ENCODE results near the gene BRIX1.

Gene BRIX1

GRCh38 chr5:34892414-34892813 is 23.1 kb upstream of the BRIX1 start:
- no peak overlapping the region for H3K9ac ChIP-seq (ENCODE audit: low read length in 2 of 2)
- no peaks in the 10 kb centered on the region for H3K9me3 ChIP-seq (ENCODE audit: control insufficient read depth in 2 of 2, low read length in 2 of 2)
- H3K36me3 ChIP-seq (ENCODE audit: control insufficient read depth in 2 of 2, insufficient read depth in 2 of 2, low read length in 2 of 2): peaks cover 2% of the 10 kb centered on the region in 2 donors
- no peaks in the 10 kb centered on the region for H3K27me3 ChIP-seq (ENCODE audit: control insufficient read depth in 1 of 2, insufficient read depth in 2 of 2, low read length in 2 of 2)
- no peaks in the 10 kb centered on the region for H3K4me1 ChIP-seq (ENCODE audit: control insufficient read depth, insufficient read depth, low read length)
- H3K27ac ChIP-seq (ENCODE audit: low read length): no peak overlapping the region
- no peak overlapping the region for H3K4me3 ChIP-seq (ENCODE audit: low read length in 2 of 2)

GRCh38 chr5:34894716-34895115 is 20.8 kb upstream of the BRIX1 start:
- H3K9ac ChIP-seq (ENCODE audit: low read length in 2 of 2): no peak overlapping the region
- no peaks in the 10 kb centered on the region for H3K9me3 ChIP-seq (ENCODE audit: control insufficient read depth in 2 of 2, low read length in 2 of 2)
- no peak overlapping the region for H3K4me3 ChIP-seq (ENCODE audit: low read length in 2 of 2)
- no peaks in the 10 kb centered on the region for H3K27me3 ChIP-seq (ENCODE audit: control insufficient read depth in 1 of 2, insufficient read depth in 2 of 2, low read length in 2 of 2)
- no peak overlapping the region for H3K27ac ChIP-seq (ENCODE audit: low read length)
- peaks cover 2% of the 10 kb centered on the region in 2 donors for H3K36me3 ChIP-seq (ENCODE audit: control insufficient read depth in 2 of 2, insufficient read depth in 2 of 2, low read length in 2 of 2)
- no peaks in the 10 kb centered on the region for H3K4me1 ChIP-seq (ENCODE audit: control insufficient read depth, insufficient read depth, low read length)

- Histone ChIP-seq H3K27me3 (ENCODE audit: control insufficient read depth in 1 of 2, insufficient read depth in 2 of 2, low read length in 2 of 2) (no peaks in the 10 kb centered on the region), H3K36me3 (ENCODE audit: control insufficient read depth in 2 of 2, insufficient read depth in 2 of 2, low read length in 2 of 2) (peaks cover 2% of the 10 kb centered on the region in 2 donors), H3K4me3 (ENCODE audit: low read length in 2 of 2) (no peak overlapping the region), H3K9me3 (ENCODE audit: control insufficient read depth in 2 of 2, low read length in 2 of 2) (no peaks in the 10 kb centered on the region), H3K4me1 (ENCODE audit: control insufficient read depth, insufficient read depth, low read length) (no peaks in the 10 kb centered on the region), H3K9ac (ENCODE audit: low read length in 2 of 2) (no peak overlapping the region), H3K27ac (ENCODE audit: low read length) (no peak overlapping the region)
Observed at GRCh38 chr5:34895641-34896419, 19.7 kb upstream of the BRIX1 start.

GRCh38 chr5:34897646-34898045 is 17.9 kb upstream of the BRIX1 start:
- H3K4me3 ChIP-seq (ENCODE audit: low read length in 2 of 2): no peak overlapping the region
- H3K27me3 ChIP-seq (ENCODE audit: control insufficient read depth in 1 of 2, insufficient read depth in 2 of 2, low read length in 2 of 2): no peaks in the 10 kb centered on the region
- H3K36me3 ChIP-seq (ENCODE audit: control insufficient read depth in 2 of 2, insufficient read depth in 2 of 2, low read length in 2 of 2): peaks cover 2 to 5% of the 10 kb centered on the region in 2 donors
- no peak overlapping the region for H3K27ac ChIP-seq (ENCODE audit: low read length)
- no peaks in the 10 kb centered on the region for H3K9me3 ChIP-seq (ENCODE audit: control insufficient read depth in 2 of 2, low read length in 2 of 2)
- no peaks in the 10 kb centered on the region for H3K4me1 ChIP-seq (ENCODE audit: control insufficient read depth, insufficient read depth, low read length)
- no peak overlapping the region for H3K9ac ChIP-seq (ENCODE audit: low read length in 2 of 2)

GRCh38 chr5:34898258-34898895 is 17.1 kb upstream of the BRIX1 start:
- no peaks in the 10 kb centered on the region for H3K9me3 ChIP-seq (ENCODE audit: control insufficient read depth in 2 of 2, low read length in 2 of 2)
- H3K9ac ChIP-seq (ENCODE audit: low read length in 2 of 2): no peak overlapping the region
- no peaks in the 10 kb centered on the region for H3K4me1 ChIP-seq (ENCODE audit: control insufficient read depth, insufficient read depth, low read length)
- H3K4me3 ChIP-seq (ENCODE audit: low read length in 2 of 2): no peak overlapping the region
- H3K27me3 ChIP-seq (ENCODE audit: control insufficient read depth in 1 of 2, insufficient read depth in 2 of 2, low read length in 2 of 2): no peaks in the 10 kb centered on the region
- peaks cover 2 to 5% of the 10 kb centered on the region in 2 donors for H3K36me3 ChIP-seq (ENCODE audit: control insufficient read depth in 2 of 2, insufficient read depth in 2 of 2, low read length in 2 of 2)
- H3K27ac ChIP-seq (ENCODE audit: low read length): no peak overlapping the region

GRCh38 chr5:34899066-34899465 is 16.4 kb upstream of the BRIX1 start:
- H3K27me3 ChIP-seq (ENCODE audit: control insufficient read depth in 1 of 2, insufficient read depth in 2 of 2, low read length in 2 of 2): no peaks in the 10 kb centered on the region
- no peaks in the 10 kb centered on the region for H3K9me3 ChIP-seq (ENCODE audit: control insufficient read depth in 2 of 2, low read length in 2 of 2)
- H3K27ac ChIP-seq (ENCODE audit: low read length): no peak overlapping the region
- H3K36me3 ChIP-seq (ENCODE audit: control insufficient read depth in 2 of 2, insufficient read depth in 2 of 2, low read length in 2 of 2): peaks cover 4 to 5% of the 10 kb centered on the region in 2 donors
- no peak overlapping the region for H3K4me3 ChIP-seq (ENCODE audit: low read length in 2 of 2)
- no peak overlapping the region for H3K9ac ChIP-seq (ENCODE audit: low read length in 2 of 2)
- no peaks in the 10 kb centered on the region for H3K4me1 ChIP-seq (ENCODE audit: control insufficient read depth, insufficient read depth, low read length)

- H3K4me1 ChIP-seq (ENCODE audit: control insufficient read depth, insufficient read depth, low read length): no peaks in the 10 kb centered on the region
- H3K4me3 ChIP-seq (ENCODE audit: low read length in 2 of 2): no peak overlapping the region
- no peak overlapping the region for H3K27ac ChIP-seq (ENCODE audit: low read length)
- no peaks in the 10 kb centered on the region for H3K27me3 ChIP-seq (ENCODE audit: control insufficient read depth in 1 of 2, insufficient read depth in 2 of 2, low read length in 2 of 2)
- H3K9me3 ChIP-seq (ENCODE audit: control insufficient read depth in 2 of 2, low read length in 2 of 2): no peaks in the 10 kb centered on the region
- peaks cover 4 to 5% of the 10 kb centered on the region in 2 donors for H3K36me3 ChIP-seq (ENCODE audit: control insufficient read depth in 2 of 2, insufficient read depth in 2 of 2, low read length in 2 of 2)
- no peak overlapping the region for H3K9ac ChIP-seq (ENCODE audit: low read length in 2 of 2)
Observed at GRCh38 chr5:34900652-34901051, 14.9 kb upstream of the BRIX1 start.

- H3K36me3 ChIP-seq (ENCODE audit: control insufficient read depth in 2 of 2, insufficient read depth in 2 of 2, low read length in 2 of 2): peaks cover 6 to 13% of the 10 kb centered on the region in 2 donors
- no peaks in the 10 kb centered on the region for H3K4me1 ChIP-seq (ENCODE audit: control insufficient read depth, insufficient read depth, low read length)
- H3K9me3 ChIP-seq (ENCODE audit: control insufficient read depth in 2 of 2, low read length in 2 of 2): no peaks in the 10 kb centered on the region
- no peaks in the 10 kb centered on the region for H3K27me3 ChIP-seq (ENCODE audit: control insufficient read depth in 1 of 2, insufficient read depth in 2 of 2, low read length in 2 of 2)
- no peak overlapping the region for H3K4me3 ChIP-seq (ENCODE audit: low read length in 2 of 2)
- H3K9ac ChIP-seq (ENCODE audit: low read length in 2 of 2): no peak overlapping the region
- no peak overlapping the region for H3K27ac ChIP-seq (ENCODE audit: low read length)
Observed at GRCh38 chr5:34903260-34903659, 12.3 kb upstream of the BRIX1 start.

GRCh38 chr5:34905564-34905963 is 9.9 kb upstream of the BRIX1 start:
- Histone ChIP-seq H3K4me3 (ENCODE audit: low read length in 2 of 2) (no peak overlapping the region), H3K27ac (ENCODE audit: low read length) (no peak overlapping the region), H3K9me3 (ENCODE audit: control insufficient read depth in 2 of 2, low read length in 2 of 2) (no peaks in the 10 kb centered on the region), H3K4me1 (ENCODE audit: control insufficient read depth, insufficient read depth, low read length) (no peaks in the 10 kb centered on the region), H3K27me3 (ENCODE audit: control insufficient read depth in 1 of 2, insufficient read depth in 2 of 2, low read length in 2 of 2) (no peaks in the 10 kb centered on the region), H3K36me3 (ENCODE audit: control insufficient read depth in 2 of 2, insufficient read depth in 2 of 2, low read length in 2 of 2) (peaks cover 16 to 26% of the 10 kb centered on the region in 2 donors), H3K9ac (ENCODE audit: low read length in 2 of 2) (no peak overlapping the region)

- H3K27me3 ChIP-seq (ENCODE audit: control insufficient read depth in 1 of 2, insufficient read depth in 2 of 2, low read length in 2 of 2): no peaks in the 10 kb centered on the region
- H3K9me3 ChIP-seq (ENCODE audit: control insufficient read depth in 2 of 2, low read length in 2 of 2): no peaks in the 10 kb centered on the region
- H3K27ac ChIP-seq (ENCODE audit: low read length): no peak overlapping the region
- H3K4me1 ChIP-seq (ENCODE audit: control insufficient read depth, insufficient read depth, low read length): peaks cover 20% of the 10 kb centered on the region
- no peak overlapping the region for H3K9ac ChIP-seq (ENCODE audit: low read length in 2 of 2)
- peaks cover 19 to 22% of the 10 kb centered on the region in 2 donors for H3K36me3 ChIP-seq (ENCODE audit: control insufficient read depth in 2 of 2, insufficient read depth in 2 of 2, low read length in 2 of 2)
- H3K4me3 ChIP-seq (ENCODE audit: low read length in 2 of 2): no peak overlapping the region
Observed at GRCh38 chr5:34913072-34913471, 2.4 kb upstream of the BRIX1 start.

- peaks cover 20% of the 10 kb centered on the region for H3K4me1 ChIP-seq (ENCODE audit: control insufficient read depth, insufficient read depth, low read length)
- no peaks in the 10 kb centered on the region for H3K9me3 ChIP-seq (ENCODE audit: control insufficient read depth in 2 of 2, low read length in 2 of 2)
Observed at GRCh38 chr5:34914671-34915138, 806 bp upstream of the BRIX1 start.

More at GRCh38 chr5:34914671-34915138, 806 bp upstream of the BRIX1 start:
- peak overlapping the region; percentile 82 to 99 for H3K4me3 ChIP-seq (ENCODE audit: low read length in 2 of 2)
- H3K36me3 ChIP-seq (ENCODE audit: control insufficient read depth in 2 of 2, insufficient read depth in 2 of 2, low read length in 2 of 2): peaks cover 11% of the 10 kb centered on the region in 2 donors
- no peaks in the 10 kb centered on the region for H3K27me3 ChIP-seq (ENCODE audit: control insufficient read depth in 1 of 2, insufficient read depth in 2 of 2, low read length in 2 of 2)
- H3K27ac ChIP-seq (ENCODE audit: low read length): peak overlapping the region; percentile 80
- peak overlapping the region; percentile 86 to 98 for H3K9ac ChIP-seq (ENCODE audit: low read length in 2 of 2)

All from stomach smooth muscle (tissue), 2 donors.